OCI-LY1 (cell line): ENCODE data around the gene OSBPL1A.

Source experiments
- H2AFZ ChIP-seq: fragments of 200-600 bp; sonication (generic), shearing (Covaris generic); 2 replicates; pipeline ENCODE4 v1.6.0; 2014; ENCODE audit warnings: antibody characterized with exemption, mild to moderate bottlenecking, low read length
- H3F3A ChIP-seq: fragments of 200-600 bp; sonication (generic), shearing (Covaris generic); 2 replicates; pipeline ENCODE4 v1.6.0; 2014; ENCODE audit warnings: mild to moderate bottlenecking, antibody characterized with exemption, low read length, moderate library complexity; ENCODE audit not compliant: insufficient read depth
- H3K27ac ChIP-seq: fragments of 200-600 bp; sonication (generic); 2 replicates; pipeline ENCODE4 v1.5.1; 2014; ENCODE audit warnings: low read length, mixed run types, mild to moderate bottlenecking, low read depth; ENCODE audit not compliant: poor library complexity, severe bottlenecking
- H3K27me3 ChIP-seq: fragments of 200-600 bp; sonication (generic); 2 replicates; pipeline ENCODE4 v1.6.0; 2014; ENCODE audit warnings: antibody characterized with exemption, mild to moderate bottlenecking, low read length, moderate library complexity; ENCODE audit not compliant: insufficient read depth
- H3K36me3 ChIP-seq: fragments of 200-600 bp; sonication (generic); 2 replicates; pipeline ENCODE4 v1.6.1; 2014; ENCODE audit warnings: mild to moderate bottlenecking, antibody characterized with exemption, low read length, moderate library complexity, mixed read lengths; ENCODE audit not compliant: insufficient read depth
- H3K4me1 ChIP-seq: fragments of 200-600 bp; sonication (generic); 2 replicates; pipeline ENCODE4 v1.5.1; 2014; ENCODE audit warnings: mild to moderate bottlenecking, low read length, moderate library complexity; ENCODE audit not compliant: insufficient read depth, severe bottlenecking
- H3K4me2 ChIP-seq: fragments of 200-600 bp; sonication (generic), shearing (Covaris generic); 2 replicates; pipeline ENCODE4 v1.6.1; 2014; ENCODE audit warnings: low read length
- H3K4me3 ChIP-seq: fragments of 200-600 bp; sonication (generic); 2 replicates; pipeline ENCODE4 v1.5.1; 2014; ENCODE audit warnings: low read length, low read depth, mild to moderate bottlenecking, mixed read lengths; ENCODE audit not compliant: poor library complexity, severe bottlenecking
- H3K79me2 ChIP-seq: fragments of 200-600 bp; shearing (Covaris generic); 2 replicates; pipeline ENCODE4 v1.6.1; 2016; ENCODE audit warnings: mixed run types, low read length, mixed read lengths; ENCODE audit not compliant: insufficient read depth
- H3K9ac ChIP-seq: fragments of 200-600 bp; sonication (generic), shearing (Covaris generic); 2 replicates; pipeline ENCODE4 v1.6.1; 2014; ENCODE audit warnings: mild to moderate bottlenecking, low read length, mixed read lengths
- H3K9me2 ChIP-seq: fragments of 200-600 bp; sonication (generic), shearing (Covaris generic); 2 replicates; pipeline ENCODE4 v1.6.1; 2014; ENCODE audit warnings: low read depth, mild to moderate bottlenecking, low read length, mixed read lengths
- H3K9me3 ChIP-seq: fragments of 200-600 bp; shearing (Covaris generic); 2 replicates; pipeline ENCODE4 v1.6.1; 2014; ENCODE audit warnings: low read length, mixed read lengths
- H4K20me1 ChIP-seq: fragments of 200-600 bp; sonication (generic), shearing (Covaris generic); 2 replicates; pipeline ENCODE4 v1.6.0; 2016; ENCODE audit warnings: mild to moderate bottlenecking, low read length; ENCODE audit not compliant: insufficient read depth
- EZH2 ChIP-seq: fragments of 200-600 bp; sonication (generic), shearing (Covaris generic); IDR thresholded peaks from 2 replicates; pipeline ENCODE4 v1.8.0; 2017; ENCODE audit warnings: borderline replicate concordance, mixed run types, mild to moderate bottlenecking, antibody characterized with exemption, low read length, moderate library complexity, mixed read lengths
- TF ChIP-seq, protein P1 (sequence below): fragments of 200-600 bp; sonication (generic), shearing (Covaris generic); IDR thresholded peaks from 2 replicates; pipeline ENCODE4 v1.5.1; 2017; ENCODE audit warnings: mild to moderate bottlenecking, antibody characterized with exemption, low read length, moderate library complexity, mixed read lengths

OSBPL1A gene

DNA sequence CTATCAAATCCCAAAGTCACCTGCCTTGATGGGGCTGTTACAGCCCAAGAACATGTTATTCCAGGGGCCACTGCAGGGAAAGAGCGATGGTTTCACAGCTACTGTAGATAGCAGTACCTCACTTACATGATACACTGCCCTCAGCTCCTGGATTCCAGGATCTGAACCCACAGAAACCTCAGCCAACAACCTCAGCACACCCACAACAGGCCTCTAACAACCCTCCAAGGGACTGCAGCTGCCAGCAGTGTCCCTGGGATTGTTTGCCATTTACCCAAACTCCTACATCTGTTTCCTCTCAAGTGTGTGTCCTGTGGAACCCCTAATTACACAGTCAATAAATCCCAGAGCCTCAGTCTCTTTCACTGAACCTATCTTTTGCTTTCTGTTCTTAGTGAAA is 28.2 kb downstream of the OSBPL1A start:
- H3K36me3 ChIP-seq = no peaks in the 10 kb centered on the region
- H3K4me2 ChIP-seq = no peak overlapping the region
- H3K4me3 ChIP-seq = no peak overlapping the region
- no peaks in the 10 kb centered on the region for H3K4me1 ChIP-seq
- no peaks in the 10 kb centered on the region for H3K9me3 ChIP-seq
- H3K9ac ChIP-seq = no peak overlapping the region
- H2AFZ ChIP-seq = no peak overlapping the region
- H3F3A ChIP-seq = no peaks in the 10 kb centered on the region
- H3K27me3 ChIP-seq = no peaks in the 10 kb centered on the region
- no peaks in the 10 kb centered on the region for H3K79me2 ChIP-seq
- H3K27ac ChIP-seq = no peak overlapping the region
- no peaks in the 10 kb centered on the region for H3K9me2 ChIP-seq
- TF ChIP-seq, protein P1, sequence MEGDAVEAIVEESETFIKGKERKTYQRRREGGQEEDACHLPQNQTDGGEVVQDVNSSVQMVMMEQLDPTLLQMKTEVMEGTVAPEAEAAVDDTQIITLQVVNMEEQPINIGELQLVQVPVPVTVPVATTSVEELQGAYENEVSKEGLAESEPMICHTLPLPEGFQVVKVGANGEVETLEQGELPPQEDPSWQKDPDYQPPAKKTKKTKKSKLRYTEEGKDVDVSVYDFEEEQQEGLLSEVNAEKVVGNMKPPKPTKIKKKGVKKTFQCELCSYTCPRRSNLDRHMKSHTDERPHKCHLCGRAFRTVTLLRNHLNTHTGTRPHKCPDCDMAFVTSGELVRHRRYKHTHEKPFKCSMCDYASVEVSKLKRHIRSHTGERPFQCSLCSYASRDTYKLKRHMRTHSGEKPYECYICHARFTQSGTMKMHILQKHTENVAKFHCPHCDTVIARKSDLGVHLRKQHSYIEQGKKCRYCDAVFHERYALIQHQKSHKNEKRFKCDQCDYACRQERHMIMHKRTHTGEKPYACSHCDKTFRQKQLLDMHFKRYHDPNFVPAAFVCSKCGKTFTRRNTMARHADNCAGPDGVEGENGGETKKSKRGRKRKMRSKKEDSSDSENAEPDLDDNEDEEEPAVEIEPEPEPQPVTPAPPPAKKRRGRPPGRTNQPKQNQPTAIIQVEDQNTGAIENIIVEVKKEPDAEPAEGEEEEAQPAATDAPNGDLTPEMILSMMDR = no peak
- TF ChIP-seq EZH2 = no peak
- H4K20me1 ChIP-seq = no peaks in the 10 kb centered on the region

DNA sequence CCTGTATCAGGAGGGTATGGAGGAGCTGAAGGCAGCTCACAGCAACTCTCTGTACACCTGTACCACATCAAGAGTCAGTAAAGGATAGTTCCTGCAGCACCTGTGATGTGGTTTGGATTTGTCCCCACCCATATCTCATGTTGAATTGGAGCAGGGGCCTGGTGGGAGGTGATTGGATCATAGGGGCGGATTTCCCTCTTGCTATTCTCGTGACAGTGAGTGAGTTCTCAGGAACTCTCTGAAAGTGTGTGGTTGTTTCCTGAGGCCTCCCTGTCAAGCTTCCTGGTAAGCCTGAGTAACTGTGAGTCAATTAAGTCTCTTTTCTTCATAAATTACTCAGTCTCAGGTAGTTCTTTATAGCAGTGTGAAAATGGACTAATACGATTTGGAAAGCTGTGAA is 28.9 kb downstream of the OSBPL1A start:
- no peaks in the 10 kb centered on the region for H3K4me1 ChIP-seq
- TF ChIP-seq EZH2 = no peak
- TF ChIP-seq, protein P1 = no peak
- H3K4me3 ChIP-seq = no peak overlapping the region

DNA sequence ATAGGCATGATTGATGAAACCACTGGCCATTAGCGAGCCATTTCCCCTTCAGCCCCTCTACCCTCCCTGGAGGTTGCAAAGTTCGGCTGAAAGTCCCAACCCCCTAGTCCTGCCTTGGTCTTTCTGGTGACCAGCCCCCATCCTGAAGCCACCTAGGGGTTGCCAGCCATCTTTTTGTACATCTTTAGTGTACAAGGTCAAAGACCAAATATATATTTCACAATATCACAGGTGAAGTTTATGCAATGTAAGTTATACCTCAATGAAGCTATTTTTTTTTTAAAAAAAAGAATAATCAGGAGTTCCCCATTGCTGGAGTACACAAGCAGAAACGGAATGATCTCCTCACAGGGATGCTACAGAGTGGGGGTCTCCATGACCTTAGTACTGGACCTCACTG is 31.3 kb downstream of the OSBPL1A start:
- Histone ChIP-seq H3K9me2 (no peaks in the 10 kb centered on the region), H3K4me1 (no peaks in the 10 kb centered on the region), H3K27me3 (no peaks in the 10 kb centered on the region), H3K9ac (no peak overlapping the region), H3K4me3 (no peak overlapping the region), H4K20me1 (no peaks in the 10 kb centered on the region), H3K27ac (no peak overlapping the region), H3K36me3 (no peaks in the 10 kb centered on the region), H3K4me2 (no peak overlapping the region), H3F3A (no peaks in the 10 kb centered on the region), H3K9me3 (no peaks in the 10 kb centered on the region), H2AFZ (no peak overlapping the region), H3K79me2 (no peaks in the 10 kb centered on the region)
- TF ChIP-seq EZH2 = no peak
- TF ChIP-seq, protein P1 = no peak

More for the DNA sequence above, 28.9 kb downstream of the OSBPL1A start:
- Histone ChIP-seq H4K20me1 (no peaks in the 10 kb centered on the region), H3K27ac (no peak overlapping the region), H3K9me2 (no peaks in the 10 kb centered on the region), H3K36me3 (no peaks in the 10 kb centered on the region), H3K27me3 (no peaks in the 10 kb centered on the region), H3K4me2 (no peak overlapping the region), H3K9ac (no peak overlapping the region), H3K9me3 (no peaks in the 10 kb centered on the region), H3F3A (no peaks in the 10 kb centered on the region), H3K79me2 (no peaks in the 10 kb centered on the region), H2AFZ (no peak overlapping the region)
